Fibroblast of mammary gland (primary cell): ENCODE results near the gene TPRN.

Experiments used
- DNase-seq: peaks from one replicate; pipeline ENCODE4 v3.0.0-alpha.2; 2010; ENCODE audit warnings: low read depth
- H3K4me3 ChIP-seq: 2 replicates; pipeline ENCODE4 v1.5.1; 2011; ENCODE audit warnings: low read depth, mild to moderate bottlenecking, low read length, moderate library complexity; ENCODE audit not compliant: control insufficient read depth
- CTCF ChIP-seq: conservative IDR thresholded peaks from 2 replicates; pipeline ENCODE4 v1.5.1; 2011; ENCODE audit warnings: low read depth, low read length, inconsistent platforms; ENCODE audit not compliant: control insufficient read depth, insufficient read depth

Gene TPRN

GRCh38 chr9:137173796-137174664 is 26.5 kb downstream of the TPRN start:
- TF ChIP-seq CTCF, result no peak
- no peak for DNase-seq
- no peak overlapping the region for H3K4me3 ChIP-seq

- no peak for TF ChIP-seq CTCF
- no peak overlapping the region for H3K4me3 ChIP-seq
- no peak for DNase-seq
Measured at GRCh38 chr9:137172901-137173795, 27.4 kb downstream of the TPRN start.

- no peak for TF ChIP-seq CTCF
- no peak overlapping the region for H3K4me3 ChIP-seq
- DNase-seq, result no peak
Measured at GRCh38 chr9:137171149-137171900, 29.2 kb downstream of the TPRN start.

GRCh38 chr9:137170486-137171148 is 29.9 kb downstream of the TPRN start:
- DNase-seq, result no peak
- no peak overlapping the region for H3K4me3 ChIP-seq
- no peak for TF ChIP-seq CTCF

GRCh38 chr9:137169896-137170358 is 30.6 kb downstream of the TPRN start, which contains the start of gene LRRC26:
LRRC26 (minus strand) TSS chr9:137170051; CDS start chr9:137169943, 108 bp downstream.
- H3K4me3 ChIP-seq, result no peak within 1 kb of the TSS

More at GRCh38 chr9:137169896-137170358, 30.6 kb downstream of the TPRN start, which contains the start of gene LRRC26:
- DNase-seq, result no peak
- TF ChIP-seq CTCF, result no peak
